ENCODE data around the gene PALD1. TPM values are rescaled to one million over a fixed set of nuclear protein-coding genes. Genes with fewer than 3 reads are reported as not detected.
A peak's percentile ranks its signal among the peaks of the same experiment; 100 is the strongest.

Gene PALD1
- total RNA-seq, 1 donor from 2014 or later, result 6.9 TPM

GRCh38 chr10:70435241-70436085 lies 43.1 kb upstream of the PALD1 start:
- Histone ChIP-seq H3K27me3 (no peaks in the 10 kb centered on the region), H3K27ac (no peak overlapping the region), H3K4me3 (no peak overlapping the region), H3K4me1 (peaks cover 29% of the 10 kb centered on the region), H3K36me3 (no peaks in the 10 kb centered on the region), H3K9me3 (no peaks in the 10 kb centered on the region)
- intact Hi-C loops (cut with DNase I), result no loop called here
- TF ChIP-seq, protein P1, sequence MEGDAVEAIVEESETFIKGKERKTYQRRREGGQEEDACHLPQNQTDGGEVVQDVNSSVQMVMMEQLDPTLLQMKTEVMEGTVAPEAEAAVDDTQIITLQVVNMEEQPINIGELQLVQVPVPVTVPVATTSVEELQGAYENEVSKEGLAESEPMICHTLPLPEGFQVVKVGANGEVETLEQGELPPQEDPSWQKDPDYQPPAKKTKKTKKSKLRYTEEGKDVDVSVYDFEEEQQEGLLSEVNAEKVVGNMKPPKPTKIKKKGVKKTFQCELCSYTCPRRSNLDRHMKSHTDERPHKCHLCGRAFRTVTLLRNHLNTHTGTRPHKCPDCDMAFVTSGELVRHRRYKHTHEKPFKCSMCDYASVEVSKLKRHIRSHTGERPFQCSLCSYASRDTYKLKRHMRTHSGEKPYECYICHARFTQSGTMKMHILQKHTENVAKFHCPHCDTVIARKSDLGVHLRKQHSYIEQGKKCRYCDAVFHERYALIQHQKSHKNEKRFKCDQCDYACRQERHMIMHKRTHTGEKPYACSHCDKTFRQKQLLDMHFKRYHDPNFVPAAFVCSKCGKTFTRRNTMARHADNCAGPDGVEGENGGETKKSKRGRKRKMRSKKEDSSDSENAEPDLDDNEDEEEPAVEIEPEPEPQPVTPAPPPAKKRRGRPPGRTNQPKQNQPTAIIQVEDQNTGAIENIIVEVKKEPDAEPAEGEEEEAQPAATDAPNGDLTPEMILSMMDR (IDR thresholded peaks at IDR 0.05), result no peak
- peak in 1 of 2 donors; percentile 20 for TF ChIP-seq POLR2AphosphoS5 (IDR thresholded peaks at IDR 0.05; ENCODE audit: insufficient read depth in 1 of 2, low read depth in 1 of 2)
- DNase-seq (ENCODE audit: extremely low spot score in 2 of 2), result no peak

DNA sequence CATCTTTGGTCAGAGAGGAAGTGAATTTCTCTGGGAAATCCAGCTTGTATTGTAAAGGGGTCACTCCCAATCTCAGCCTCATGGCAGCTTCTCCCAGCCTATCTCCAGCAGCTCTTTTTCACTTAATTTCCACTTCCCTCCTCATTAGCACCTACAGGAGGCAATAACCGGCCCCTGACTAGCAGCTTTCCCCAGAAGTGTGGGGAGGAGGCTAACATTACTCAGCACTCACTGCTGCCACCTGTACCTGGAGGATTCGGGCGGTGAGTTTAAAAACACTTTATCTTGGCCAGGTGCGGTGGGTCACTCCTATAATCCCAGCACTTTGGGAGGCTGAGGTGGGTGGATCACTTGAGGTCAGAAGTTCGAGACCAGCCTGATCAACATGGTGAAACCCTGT lies 40.8 kb upstream of the PALD1 start:
- DNase-seq (ENCODE audit: extremely low spot score in 2 of 2), result no peak
- H3K36me3 ChIP-seq, result no peaks in the 10 kb centered on the region
- H3K27me3 ChIP-seq, result no peaks in the 10 kb centered on the region
- intact Hi-C loops (cut with DNase I), result no loop called here
- no peak overlapping the region for H3K27ac ChIP-seq
- no peak for TF ChIP-seq POLR2A (IDR thresholded peaks at IDR 0.05)
- TF ChIP-seq, protein P1 (IDR thresholded peaks at IDR 0.05), result no peak
- TF ChIP-seq POLR2AphosphoS5 (IDR thresholded peaks at IDR 0.05; ENCODE audit: insufficient read depth in 1 of 2, low read depth in 1 of 2), result no peak
- H3K4me3 ChIP-seq, result no peak overlapping the region
- H3K4me1 ChIP-seq, result peaks cover 23% of the 10 kb centered on the region
- no peaks in the 10 kb centered on the region for H3K9me3 ChIP-seq

DNA sequence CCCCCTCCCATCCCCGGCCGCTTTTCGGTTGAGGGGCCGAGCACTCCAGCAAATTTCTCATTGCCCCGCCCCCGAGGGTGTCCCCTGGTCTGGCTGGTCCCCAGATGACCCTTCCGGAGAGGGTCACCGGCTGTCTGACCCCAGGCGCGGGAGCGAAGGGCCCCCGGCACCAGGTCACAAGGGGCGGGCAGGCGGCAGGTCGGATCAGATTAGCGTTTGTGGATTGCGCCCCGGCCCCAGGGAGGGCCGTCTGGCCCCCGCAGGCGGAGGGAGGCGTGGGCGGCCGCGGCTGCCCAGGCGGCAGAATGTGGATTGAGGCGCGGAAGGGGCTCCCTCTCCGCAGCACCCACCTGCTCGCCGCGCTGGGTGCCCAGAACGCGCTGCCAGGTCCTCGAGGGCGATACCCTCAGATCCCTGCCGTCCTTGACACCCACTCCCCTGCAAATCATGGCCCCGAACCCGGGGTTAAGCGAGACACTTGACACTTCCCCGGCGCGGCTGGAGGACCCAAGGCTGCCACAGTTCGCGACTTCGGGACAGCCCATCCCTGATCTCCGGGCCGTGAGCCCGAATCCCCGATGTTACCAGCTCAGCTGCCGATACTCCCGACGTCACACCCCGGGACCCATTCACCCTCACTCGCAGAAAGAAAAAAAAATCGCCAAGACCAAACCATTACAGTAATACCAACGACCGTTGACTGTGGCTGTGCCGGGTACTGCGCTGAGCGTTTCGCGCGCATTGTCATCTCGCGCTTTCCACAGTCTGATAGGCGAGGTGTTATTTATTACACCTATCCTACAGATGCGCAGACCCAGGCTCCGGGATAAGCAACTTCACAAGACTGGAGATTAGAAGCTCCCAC lies 38.0 kb upstream of the PALD1 start:
- no peaks in the 10 kb centered on the region for H3K27me3 ChIP-seq
- no peak overlapping the region for H3K27ac ChIP-seq
- no peaks in the 10 kb centered on the region for H3K9me3 ChIP-seq
- no peaks in the 10 kb centered on the region for H3K36me3 ChIP-seq
- DNase-seq (ENCODE audit: extremely low spot score in 2 of 2), result no peak
- TF ChIP-seq POLR2A (IDR thresholded peaks at IDR 0.05) (no peak), POLR2AphosphoS5 (IDR thresholded peaks at IDR 0.05; ENCODE audit: insufficient read depth in 1 of 2, low read depth in 1 of 2) (no peak)
- TF ChIP-seq, protein P1 (IDR thresholded peaks at IDR 0.05), result no peak
- H3K4me1 ChIP-seq, result peaks cover 19% of the 10 kb centered on the region
- H3K4me3 ChIP-seq, result peak overlapping the region; percentile 27 to 46
- intact Hi-C loops (cut with DNase I), result no loop called here

GRCh38 chr10:70441161-70441894 lies 37.2 kb upstream of the PALD1 start, which contains the start of gene NODAL:
Gene NODAL (minus strand): TSS chr10:70441681. CDS start chr10:70441667, 14 bp downstream.
- no peaks in the 10 kb centered on the region for H3K27me3 ChIP-seq
- peak within 1 kb of the TSS; percentile 27 to 46 for H3K4me3 ChIP-seq
- intact Hi-C loops (cut with DNase I), result no loop called here
- no peak for TF ChIP-seq POLR2A (IDR thresholded peaks at IDR 0.05)
- H3K4me1 ChIP-seq, result peaks cover 23% of the 10 kb centered on the region
- no peak for DNase-seq (ENCODE audit: extremely low spot score in 2 of 2)
- no peaks in the 10 kb centered on the region for H3K36me3 ChIP-seq
- H3K9me3 ChIP-seq, result no peaks in the 10 kb centered on the region
- no peak within 1 kb of the TSS for H3K27ac ChIP-seq

- TF ChIP-seq POLR2AphosphoS5 (IDR thresholded peaks at IDR 0.05; ENCODE audit: insufficient read depth in 1 of 2, low read depth in 1 of 2), result no peak
- TF ChIP-seq, protein P1 (IDR thresholded peaks at IDR 0.05), result no peak
- no peak for DNase-seq (ENCODE audit: extremely low spot score in 2 of 2)
- Histone ChIP-seq H3K4me1 (peaks cover 24% of the 10 kb centered on the region), H3K27ac (no peak overlapping the region), H3K36me3 (no peaks in the 10 kb centered on the region), H3K4me3 (peak overlapping the region in 1 of 2 donors; percentile 46), H3K27me3 (no peaks in the 10 kb centered on the region), H3K9me3 (no peaks in the 10 kb centered on the region)
- intact Hi-C loops (cut with DNase I), result no loop called here
Measured at GRCh38 chr10:70441895-70442309, 36.7 kb upstream of the PALD1 start.
